Left colon (tissue), 2 donors: ENCODE results near the gene TWIST2. TPM values are rescaled to one million over a fixed set of nuclear protein-coding genes. Genes with fewer than 3 reads are reported as not detected.

Experiments used
- ATAC-seq: fragments of 200-7000 bp; cut with Tn5 transposase; one replicate; pipeline ENCODE4 v1.9.1; 2020; ENCODE audit warnings: mild to moderate bottlenecking, moderate library complexity
- DNase-seq, 2 donors: peaks; one replicate each; pipeline ENCODE4 v3.0.0-alpha.2; 2020
- intact Hi-C, 2 donors: fragments of 100-400 bp; cut with DNase I in 1 of 2; cut with micrococcal nuclease in 1 of 2; formaldehyde crosslinking; loops; one replicate each; pipeline versions ENCODE4 v1.11.2 to v1.14.0; 2022; cut with DNase I, micrococcal nuclease
- total RNA-seq, 2 donors: library from RNA; stranded (reverse); fragmentation: NEBNext Ultra II Directional; extraction: Animal tissue kit (Norgen Biotek cat#: 25700); gene quantifications; one replicate each; pipeline ENCODE4 v1.2.1, GENCODE V29; 2021
- donor health status: DM: no; HTN: no; CAD: no.
- donor health status: DM: yes; HTN: yes; CAD: no.

TWIST2 gene
- total RNA-seq, 2 donors from 2014 or later = 1.7 to 4.2 TPM

DNA sequence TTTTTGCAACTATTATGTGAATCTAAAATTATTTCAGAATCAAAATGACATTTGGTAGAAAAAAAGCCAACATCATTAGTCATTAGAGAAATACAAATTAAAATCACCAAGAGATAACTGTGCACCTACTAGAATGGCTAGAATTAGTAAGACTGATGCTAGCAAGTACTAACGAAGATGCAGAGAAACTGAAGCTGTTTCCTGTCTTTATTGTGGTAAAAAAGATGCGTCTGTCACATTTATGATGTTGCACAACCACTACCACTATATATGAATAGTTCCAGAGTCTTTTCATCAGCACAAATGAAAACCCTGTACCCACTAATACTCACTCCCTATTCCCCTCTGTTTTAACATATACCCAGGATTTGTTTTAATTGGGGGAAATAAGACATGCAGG is 16.7 kb upstream of the TWIST2 start:
- DNase-seq = no peak
- intact Hi-C loops = no loop called here
- ATAC-seq = no peak

DNA sequence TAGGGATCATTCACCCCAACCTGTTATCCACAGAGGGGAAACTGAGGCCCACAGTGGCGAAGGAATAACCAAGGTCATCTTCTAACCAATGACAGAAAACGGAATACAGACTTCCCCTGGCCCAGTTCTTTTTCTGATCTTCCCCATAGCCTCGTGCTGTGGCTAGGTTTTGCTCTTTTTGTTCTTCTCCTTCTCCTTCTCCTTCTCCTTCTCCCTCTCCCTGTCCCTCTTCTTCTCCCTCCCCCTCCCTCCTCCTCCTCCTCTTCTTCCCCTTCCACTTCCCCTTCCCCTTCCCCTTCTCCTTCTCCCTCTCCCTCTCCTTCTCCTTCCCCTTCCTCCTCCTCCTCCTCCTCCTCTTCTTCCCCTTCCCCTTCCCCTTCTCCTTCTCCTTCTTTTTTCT is 12.9 kb upstream of the TWIST2 start:
- ATAC-seq = no peak
- no peak for DNase-seq
- intact Hi-C loops = no loop called here

DNA sequence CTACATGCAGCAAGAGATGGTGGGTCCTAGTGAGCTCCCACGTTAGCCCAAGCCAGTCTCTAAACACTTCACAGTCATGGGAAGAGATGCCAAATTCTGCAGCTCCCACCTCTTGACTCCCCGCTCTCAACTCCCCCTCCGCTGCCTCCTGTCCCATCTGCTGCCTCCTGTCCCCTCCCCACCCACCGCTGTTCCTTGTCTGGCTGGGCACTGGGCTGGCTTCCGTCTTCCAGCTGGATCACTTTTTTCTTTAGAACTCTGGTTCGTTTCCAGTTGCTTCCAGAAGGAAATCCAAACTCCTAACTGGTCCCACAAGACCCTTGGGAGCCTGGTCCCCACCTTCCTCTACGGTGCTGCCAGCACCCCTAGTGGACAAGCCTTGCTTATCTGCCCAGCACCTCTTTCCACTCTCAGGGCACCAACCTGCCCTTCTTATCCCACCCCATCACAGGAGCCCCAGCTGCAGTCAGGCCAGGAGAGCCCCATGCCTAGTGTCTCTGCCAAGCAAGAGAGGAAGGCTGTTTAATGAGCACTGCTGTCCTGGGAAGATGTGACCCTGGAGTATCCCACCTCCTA is 12.1 kb upstream of the TWIST2 start:
- intact Hi-C loops = no loop called here
- no peak for DNase-seq
- no peak for ATAC-seq

DNA sequence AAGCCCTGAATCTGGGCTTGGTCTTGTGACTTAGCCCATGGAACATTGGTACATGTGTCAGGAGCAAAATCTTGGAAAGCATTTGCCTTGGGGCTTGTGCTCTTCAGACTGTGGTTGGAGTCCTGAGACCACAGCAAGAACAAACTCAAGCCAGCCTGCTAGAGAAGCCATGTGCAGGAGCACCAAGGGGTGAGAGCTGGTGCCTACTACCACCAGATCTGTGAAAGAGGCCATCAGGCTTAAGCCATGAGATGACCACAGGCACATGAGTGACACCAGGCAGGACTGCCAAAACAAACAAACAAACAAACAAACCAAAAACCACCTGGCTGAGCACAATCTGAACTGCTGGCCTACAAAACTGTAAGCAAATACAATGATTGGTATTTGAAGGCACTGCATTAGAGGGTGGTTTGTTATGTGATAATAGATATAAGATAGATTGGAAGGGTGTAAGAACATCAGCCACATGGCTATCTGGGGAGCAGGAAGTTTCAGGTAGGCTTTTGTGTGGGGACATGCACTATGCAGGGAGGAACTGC is 9.0 kb upstream of the TWIST2 start:
- intact Hi-C loops = no loop called here

DNA sequence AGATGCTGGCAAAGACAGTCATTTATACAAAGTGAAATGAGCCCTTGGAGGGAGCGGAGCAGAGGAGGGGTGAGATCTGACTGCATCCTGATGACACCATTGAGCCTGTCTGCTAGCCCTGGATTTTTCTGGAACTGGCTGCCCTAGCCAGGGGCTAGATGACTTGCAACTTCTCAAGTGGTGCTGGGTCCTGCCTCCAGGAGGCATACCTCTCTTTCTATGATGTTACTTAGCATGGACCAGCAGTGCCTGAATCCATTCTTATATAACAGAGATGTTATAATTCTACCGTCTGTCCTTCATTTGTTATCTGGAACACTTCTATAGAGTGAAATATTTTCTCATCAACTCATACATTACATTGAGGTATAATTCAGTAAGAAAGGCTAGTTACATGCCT is 8.5 kb upstream of the TWIST2 start:
- intact Hi-C loops = no loop called here

More for the DNA sequence above, 9.0 kb upstream of the TWIST2 start:
- ATAC-seq = no peak
- no peak for DNase-seq

DNA sequence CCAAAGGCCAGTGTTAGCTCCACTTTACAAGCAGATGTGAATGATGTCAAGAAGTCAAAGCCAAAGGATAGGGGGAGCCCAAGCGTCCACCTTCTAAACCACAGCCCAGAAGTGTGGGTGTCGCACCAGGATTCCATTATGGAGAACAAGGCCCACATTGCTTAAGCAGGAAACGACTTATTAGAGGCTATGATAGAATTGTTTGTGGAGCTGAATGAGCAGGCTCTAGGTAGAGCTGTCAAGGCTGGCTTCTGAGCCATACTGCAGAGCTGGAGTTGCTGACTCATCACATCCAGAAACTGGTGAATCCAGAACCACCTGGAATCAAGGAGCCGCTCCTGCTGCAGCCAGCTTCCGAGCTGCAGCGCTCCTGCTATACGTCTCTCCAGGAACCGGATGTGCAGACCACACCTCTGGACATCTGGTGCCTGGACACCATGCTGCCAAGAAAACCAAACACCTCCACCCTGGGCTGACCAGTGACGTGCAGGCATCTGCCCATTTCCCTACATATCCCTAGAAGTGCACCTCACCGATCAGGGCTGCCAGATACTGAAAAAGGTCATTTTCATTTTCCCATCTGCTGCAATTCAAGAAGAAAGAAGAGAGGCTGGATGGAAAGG is 6.2 kb upstream of the TWIST2 start:
- DNase-seq = no peak
- intact Hi-C loops = no loop called here
- no peak for ATAC-seq

More for the DNA sequence above, 8.5 kb upstream of the TWIST2 start:
- no peak for ATAC-seq
- no peak for DNase-seq

DNA sequence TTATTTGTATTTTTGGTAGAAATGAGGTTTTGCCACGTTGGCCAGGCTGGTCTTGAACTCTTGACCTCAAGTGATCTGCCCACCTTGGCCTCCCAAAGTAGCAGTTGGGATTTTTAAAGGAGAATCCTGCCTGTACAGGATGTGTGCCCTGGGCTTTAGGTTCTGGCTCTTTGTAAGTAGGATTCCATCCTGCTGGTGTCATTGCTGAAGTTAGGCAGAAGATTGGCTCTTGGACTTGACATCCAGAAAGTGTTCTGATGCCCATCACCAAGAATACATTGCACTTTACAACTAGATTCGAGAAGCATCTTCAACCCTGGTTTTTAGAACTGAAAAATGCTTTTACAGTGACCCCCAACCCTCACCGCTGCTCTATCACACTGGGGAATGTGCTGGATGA is 4.4 kb upstream of the TWIST2 start:
- intact Hi-C loops = no loop called here
- DNase-seq = no peak
- ATAC-seq = no peak

DNA sequence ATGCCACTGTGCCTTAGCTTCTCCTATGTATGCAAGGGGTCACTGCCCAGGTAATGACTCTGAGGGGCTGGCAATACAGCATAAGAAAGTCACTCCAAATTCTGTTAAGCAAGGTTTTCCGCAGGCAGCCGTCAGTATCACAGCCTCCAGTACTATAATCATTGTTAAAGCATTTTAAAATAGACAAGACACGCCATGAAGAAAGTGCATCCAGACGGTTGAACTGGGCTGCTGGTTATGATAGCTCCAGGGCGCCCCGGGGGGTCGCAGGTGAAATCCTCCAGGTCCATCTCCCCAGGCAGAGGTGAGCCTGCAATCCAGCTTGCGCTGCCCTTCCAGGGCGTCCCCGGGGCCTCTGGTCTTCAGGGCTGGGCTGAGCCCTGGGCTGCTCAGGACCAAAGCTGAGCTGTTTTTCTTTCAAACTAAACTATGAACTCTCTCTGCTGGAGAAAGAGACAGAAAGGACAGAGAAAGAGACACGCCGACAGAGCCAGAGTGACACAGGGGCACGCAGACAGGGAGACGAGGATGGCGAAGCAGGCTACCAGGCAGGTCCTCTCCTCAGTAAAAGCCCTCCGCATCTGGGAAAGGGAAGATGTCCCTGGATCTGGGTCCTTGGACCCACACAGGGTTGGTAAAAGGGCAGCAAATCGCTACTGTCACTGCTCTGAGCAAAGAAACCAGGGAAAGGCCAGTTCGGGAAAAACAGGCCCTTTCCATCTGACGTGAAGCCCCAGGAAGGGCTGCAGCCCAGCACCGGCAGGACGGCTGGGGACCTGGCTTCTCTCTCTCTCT is 2.1 kb upstream of the TWIST2 start:
- DNase-seq = no peak
- ATAC-seq = no peak
- intact Hi-C loops = no loop called here

DNA sequence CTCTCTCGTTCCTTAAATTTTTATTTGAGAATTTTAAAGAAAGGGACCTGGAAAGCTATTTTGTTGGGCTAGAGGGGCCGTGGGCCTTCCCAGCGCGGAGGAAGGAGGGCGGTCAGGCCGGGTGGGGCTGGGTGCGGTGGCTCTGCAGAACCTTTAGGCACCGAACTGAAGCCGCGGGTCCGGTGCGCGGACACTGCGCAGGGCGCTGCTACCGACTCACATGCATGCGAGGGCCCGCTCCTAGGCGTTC is 1.6 kb upstream of the TWIST2 start:
- ATAC-seq = no peak
- intact Hi-C loops = no loop called here
- no peak for DNase-seq

DNA sequence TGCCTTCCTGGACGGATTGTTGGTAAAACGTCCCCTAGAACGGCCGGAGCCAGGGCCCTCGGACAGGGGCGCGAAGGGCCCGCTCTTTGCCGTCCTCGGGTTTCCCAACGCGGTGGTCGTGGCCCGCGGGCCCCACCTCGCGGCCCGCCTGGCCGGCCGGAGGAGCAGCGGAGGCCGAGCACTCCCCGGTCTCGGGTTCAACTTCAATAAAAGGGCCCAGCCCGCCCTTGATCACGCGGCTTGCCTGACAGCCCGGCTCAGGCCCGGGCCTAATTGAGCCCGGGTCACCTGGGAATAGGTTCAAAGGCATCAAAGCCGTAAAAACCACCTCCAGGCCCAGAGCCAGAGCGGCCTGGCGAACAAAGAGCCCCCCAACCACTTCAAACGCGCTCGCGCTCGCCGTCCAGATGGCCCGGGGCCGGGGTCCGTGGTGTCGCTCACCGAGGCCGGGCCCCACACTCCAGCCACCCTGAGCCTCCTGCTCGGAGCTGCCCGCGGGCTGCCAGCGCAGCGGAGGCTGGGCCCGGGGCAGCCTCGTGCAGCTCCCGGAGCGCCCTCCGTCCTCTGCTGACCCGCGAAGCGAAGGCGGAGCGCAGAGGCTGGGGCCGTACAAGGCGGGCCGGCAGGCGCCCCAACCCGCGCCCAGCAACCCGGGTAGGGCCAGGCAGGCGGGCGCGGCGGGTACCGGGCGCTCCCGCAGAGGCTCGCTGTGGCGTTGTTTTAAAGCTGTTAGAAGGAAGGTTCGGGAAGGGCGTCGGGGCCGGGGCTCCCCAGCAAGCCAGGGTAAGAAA is 1.1 kb upstream of the TWIST2 start:
- ATAC-seq (no peak), DNase-seq (no peak)
- intact Hi-C loops = no loop called here

DNA sequence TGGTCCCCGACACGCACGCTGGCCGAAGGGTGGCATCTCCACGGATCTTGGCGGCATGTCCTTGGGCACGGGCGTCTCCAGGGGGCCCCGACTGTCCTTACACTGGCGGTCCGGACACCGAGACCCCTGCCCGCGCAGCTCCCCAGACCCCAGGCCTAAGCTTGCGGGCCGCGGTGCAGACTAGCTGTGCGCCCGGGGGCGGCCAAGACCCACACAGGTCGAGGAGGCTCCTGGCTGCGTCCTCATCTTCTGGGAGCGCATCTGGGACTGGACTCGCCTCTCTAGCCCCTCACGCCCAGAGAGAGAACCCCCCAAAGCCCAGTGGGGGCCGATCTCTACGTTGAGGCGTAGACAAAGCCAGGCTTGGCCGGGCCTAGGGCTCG is 475 bp upstream of the TWIST2 start:
- ATAC-seq (no peak), DNase-seq (no peak)
- intact Hi-C loops = no loop called here

DNA sequence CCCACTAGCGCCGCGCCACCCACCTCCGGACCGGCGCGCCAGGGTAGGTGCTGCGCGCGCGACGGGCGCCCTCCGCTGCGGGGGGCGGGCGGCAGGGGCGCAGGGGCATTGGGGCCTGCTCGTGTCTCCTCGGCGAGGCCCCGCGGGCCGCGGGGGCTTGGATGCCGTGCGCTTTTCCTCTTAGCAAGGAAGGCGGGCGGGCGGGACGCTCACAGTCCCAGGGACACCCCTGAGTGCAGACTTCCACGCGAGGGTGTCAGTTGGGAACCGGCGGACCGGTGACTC is 748 bp downstream of the TWIST2 start:
- ATAC-seq (no peak), DNase-seq (no peak)
- intact Hi-C loops = no loop called here

DNA sequence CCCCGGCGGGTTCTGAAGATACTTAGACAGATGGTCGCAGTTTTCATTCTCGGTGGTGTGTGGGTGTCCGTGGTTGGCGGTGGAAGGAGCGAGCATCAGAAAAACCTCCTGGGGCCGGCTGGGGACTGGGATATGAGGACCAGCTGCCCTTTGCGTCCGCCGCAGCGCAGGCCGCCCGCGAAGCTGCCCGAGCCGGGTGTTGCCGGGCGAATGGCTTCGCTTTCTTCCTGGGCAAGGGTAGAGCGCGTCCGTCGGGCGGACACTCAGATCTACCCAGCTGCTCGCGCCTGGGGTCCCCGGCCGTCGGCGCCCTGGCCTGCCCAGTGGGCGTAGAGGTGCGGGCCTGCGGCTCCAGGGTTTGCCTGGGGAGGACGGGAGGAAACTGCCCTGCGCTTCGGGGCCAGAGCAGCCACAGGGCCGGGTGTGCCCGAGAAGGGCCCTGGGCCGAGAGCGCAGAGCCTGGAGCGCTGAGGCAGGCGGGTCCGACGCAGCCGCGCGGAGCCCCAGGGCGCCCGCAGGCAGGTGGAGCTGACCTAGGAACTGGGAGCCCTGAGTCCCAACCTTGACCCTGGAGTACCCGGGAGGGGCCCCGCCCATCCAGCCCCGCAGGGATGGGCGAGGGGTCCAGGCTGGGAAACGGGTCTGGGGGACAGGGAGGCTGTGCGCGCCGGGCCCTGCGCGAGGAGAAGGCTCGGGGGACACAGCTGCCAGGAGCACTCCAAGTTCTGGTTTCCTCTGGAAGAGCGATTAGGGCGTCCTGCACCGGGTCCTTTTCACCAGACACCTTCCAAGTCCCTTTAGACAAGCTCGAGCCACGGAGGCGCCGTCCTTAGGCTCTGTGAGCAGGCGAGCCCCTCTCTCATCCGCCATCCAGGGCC is 1.3 kb downstream of the TWIST2 start:
- ATAC-seq (no peak), DNase-seq (no peak)
- intact Hi-C loops = no loop called here

DNA sequence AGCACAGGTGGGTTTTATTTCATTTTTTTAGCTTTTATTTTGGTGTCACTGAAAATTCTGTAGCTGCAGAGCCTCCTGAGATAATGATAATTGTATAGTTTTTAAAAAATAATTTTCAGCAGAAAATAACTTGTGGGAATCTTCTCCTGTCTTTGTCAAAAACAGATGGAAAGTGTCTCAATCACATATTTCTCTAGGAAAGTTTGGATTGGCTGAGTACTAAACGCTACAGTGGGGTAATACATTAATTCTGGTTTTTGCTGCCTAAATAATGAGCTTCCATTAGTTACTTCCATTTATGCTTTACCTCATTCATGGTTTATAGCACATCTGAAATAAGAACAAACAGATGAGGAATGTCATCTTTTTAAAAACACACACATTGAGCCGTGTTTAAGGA is 2.2 kb downstream of the TWIST2 start:
- intact Hi-C loops = no loop called here
- ATAC-seq (no peak), DNase-seq (no peak)

DNA sequence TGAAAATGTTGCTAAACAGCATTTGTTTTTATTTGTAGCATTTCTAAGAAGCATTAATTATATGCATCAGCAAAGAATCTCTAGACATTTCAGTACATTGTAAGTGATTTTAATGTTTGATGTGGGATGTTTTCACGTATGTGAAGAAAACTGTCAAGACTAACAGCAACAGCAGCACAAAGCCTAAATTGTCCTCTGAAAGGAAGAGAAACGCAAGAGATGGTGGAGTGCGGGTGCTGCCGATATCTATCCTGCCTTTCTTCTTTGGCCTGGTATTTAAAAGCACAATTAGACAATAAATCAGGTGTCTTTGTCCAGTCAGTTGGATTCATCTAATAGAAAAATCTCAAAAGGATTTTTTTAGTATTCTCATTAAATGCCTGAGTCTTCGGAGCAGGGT is 3.1 kb downstream of the TWIST2 start:
- DNase-seq = no peak
- intact Hi-C loops = no loop called here
- ATAC-seq = no peak

DNA sequence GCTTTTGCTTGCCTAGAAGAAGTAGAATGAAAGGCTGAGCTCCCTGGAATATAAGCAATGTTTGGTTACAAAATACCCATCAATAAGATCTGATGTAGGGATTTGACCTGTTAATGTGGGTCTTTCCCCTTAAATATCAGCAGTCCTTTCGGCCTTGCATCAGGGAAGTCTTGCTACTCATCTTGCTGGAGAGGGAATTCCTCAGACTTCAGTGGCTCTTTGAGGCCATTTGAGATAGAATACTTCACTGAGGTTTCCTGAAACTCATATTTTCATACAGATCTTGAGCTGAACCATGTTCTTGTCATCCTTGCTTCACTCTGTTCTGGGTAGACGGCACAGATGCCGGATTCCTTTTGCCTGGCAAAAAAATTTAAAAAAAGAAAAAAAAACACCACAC is 3.9 kb downstream of the TWIST2 start:
- intact Hi-C loops = no loop called here
- ATAC-seq = no peak
- no peak for DNase-seq

DNA sequence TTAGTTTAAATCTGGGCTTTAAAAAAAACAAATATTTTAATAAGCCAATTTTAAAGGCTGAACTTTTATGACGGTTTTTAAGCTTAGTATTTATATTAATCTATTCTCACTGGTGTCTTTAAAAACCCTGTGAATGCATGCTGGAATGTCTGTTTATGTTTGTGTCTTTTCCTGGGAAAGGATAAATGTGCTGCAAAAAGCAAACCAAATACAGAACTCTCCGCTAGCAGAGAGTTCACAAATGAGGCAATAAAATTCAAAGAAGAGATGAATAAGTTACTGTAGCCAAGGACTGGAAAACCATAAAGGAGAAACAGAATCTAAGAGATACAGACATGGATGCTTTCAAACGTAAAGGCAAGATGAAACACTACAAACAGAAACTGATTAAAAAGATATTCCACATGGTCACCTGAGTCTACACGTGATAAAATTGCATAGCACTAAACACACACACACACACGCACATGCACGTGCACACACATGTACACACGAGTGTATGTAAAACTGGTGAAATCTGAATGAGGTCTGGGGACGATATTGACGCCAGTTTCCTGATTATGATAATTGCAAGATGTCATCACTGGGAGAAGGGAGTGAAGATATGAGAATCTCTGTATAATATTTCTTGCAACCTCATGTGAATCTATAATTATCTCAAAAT is 4.5 kb downstream of the TWIST2 start:
- ATAC-seq = no peak
- DNase-seq = no peak
- intact Hi-C loops = no loop called here

DNA sequence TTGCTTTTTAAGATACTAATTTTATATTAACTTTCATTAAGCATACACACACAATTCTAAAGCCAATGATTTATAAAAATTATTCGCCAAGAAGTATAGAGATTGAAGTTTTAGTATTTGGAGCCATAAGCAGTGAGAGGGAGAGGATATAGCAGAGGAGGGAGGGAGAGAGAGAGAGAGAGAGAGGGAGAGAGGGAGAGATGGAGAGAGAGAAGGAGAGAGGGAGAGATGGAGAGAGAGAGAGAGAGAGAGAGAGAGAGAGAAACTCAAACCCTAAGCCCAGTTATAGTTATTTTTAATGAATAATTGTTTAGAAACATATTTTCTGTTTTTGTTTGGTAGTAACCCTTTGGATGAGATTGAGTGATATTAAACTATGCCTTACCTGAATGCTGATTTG is 5.3 kb downstream of the TWIST2 start:
- intact Hi-C loops = no loop called here
- no peak for ATAC-seq
- DNase-seq = no peak

DNA sequence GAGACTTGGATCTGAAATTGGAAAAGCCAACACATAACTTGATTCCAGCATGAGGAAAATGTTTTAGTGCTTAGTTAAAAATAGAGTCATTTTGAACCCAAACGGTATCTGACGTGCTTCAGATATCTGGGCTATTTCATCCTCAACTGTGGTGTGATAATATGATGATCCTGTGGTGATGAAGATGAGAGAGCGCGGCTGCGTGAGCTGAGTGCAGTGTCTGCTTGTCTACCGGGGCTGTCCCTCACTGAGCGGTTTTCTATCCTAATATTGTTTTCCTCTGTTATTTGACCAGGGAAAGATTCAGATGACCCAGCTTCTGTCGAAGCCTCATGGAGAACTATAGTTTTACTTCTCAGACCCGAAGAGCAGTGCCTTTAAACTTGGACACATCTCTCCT is 5.8 kb downstream of the TWIST2 start:
- no peak for ATAC-seq
- intact Hi-C loops = no loop called here
- DNase-seq = no peak
